Thyroid gland (tissue), 4 donors: Measurements from ENCODE around the gene SLC25A14. TPM values are rescaled to one million over a fixed set of nuclear protein-coding genes. Genes with fewer than 3 reads are reported as not detected.

Source experiments
- DNase-seq, 2 donors: peaks; one replicate each; pipeline ENCODE4 v3.0.0-alpha.2; 2019
- H3K27ac ChIP-seq, 3 donors: fragments of 200-600 bp; sonication (generic); 1 replicate in 2 of 3; 2 replicates in 1 of 3; pipeline ENCODE4 v1.5.1; 2016 to 2019; ENCODE audit warnings: mild to moderate bottlenecking in 1 of 3, moderate library complexity in 1 of 3
- H3K27me3 ChIP-seq: fragments of 200-600 bp; sonication (generic); one replicate; pipeline ENCODE4 v1.5.1; 2019
- H3K36me3 ChIP-seq, 2 donors: fragments of 200-600 bp; sonication (generic); one replicate each; pipeline ENCODE4 v1.5.1; 2016 to 2019
- H3K4me1 ChIP-seq, 2 donors: fragments of 200-600 bp; sonication (generic); one replicate each; pipeline ENCODE4 v1.5.1; 2017 to 2019
- H3K4me3 ChIP-seq, 3 donors: fragments of 200-600 bp; sonication (generic); replicated peaks in 1 of 3; 1 replicate in 2 of 3; 2 replicates in 1 of 3; pipeline ENCODE4 v1.5.1; 2016; ENCODE audit warnings: mild to moderate bottlenecking in 1 of 3
- H3K9me3 ChIP-seq: fragments of 200-600 bp; sonication (generic); one replicate; pipeline ENCODE4 v1.5.1; 2017
- POLR2A ChIP-seq, 2 donors: fragments of 450-650 bp; IDR thresholded peaks; one replicate each; pipeline ENCODE4 v1.6.1; 2017; ENCODE audit warnings: antibody characterized with exemption in 2 of 2, mild to moderate bottlenecking in 2 of 2, moderate library complexity in 1 of 2
- WGBS, 2 donors: methylation state at CpG; one replicate each; pipeline ENCODE4 v1.1.5; 2017; 5-methylcytosine and 5-hydroxymethylcytosine counted together
- intact Hi-C: fragments of 100-400 bp; cut with DNase I; formaldehyde crosslinking; loops from one replicate; pipeline ENCODE4 v1.15.1; 2023
- total RNA-seq, 4 donors: library from RNA; depleted of rRNA; stranded (reverse); fragments of >200 nt; gene quantifications; one replicate each; pipeline ENCODE4 v1.2.3, GENCODE V29; 2016
- TF ChIP-seq, protein P1 (sequence below), 6 experiments: fragments of 200-600 bp in 3 of 6; fragments of 450-650 bp in 3 of 6; sonication (generic) in 3 of 6; IDR thresholded peaks; one replicate each; pipeline ENCODE4 v1.5.1; 2016 to 2019; ENCODE audit warnings: antibody characterized with exemption in 6 of 6, mild to moderate bottlenecking in 2 of 6, inconsistent platforms in 1 of 6, moderate library complexity in 1 of 6

SLC25A14 gene, protein sequence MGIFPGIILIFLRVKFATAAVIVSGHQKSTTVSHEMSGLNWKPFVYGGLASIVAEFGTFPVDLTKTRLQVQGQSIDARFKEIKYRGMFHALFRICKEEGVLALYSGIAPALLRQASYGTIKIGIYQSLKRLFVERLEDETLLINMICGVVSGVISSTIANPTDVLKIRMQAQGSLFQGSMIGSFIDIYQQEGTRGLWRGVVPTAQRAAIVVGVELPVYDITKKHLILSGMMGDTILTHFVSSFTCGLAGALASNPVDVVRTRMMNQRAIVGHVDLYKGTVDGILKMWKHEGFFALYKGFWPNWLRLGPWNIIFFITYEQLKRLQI
- total RNA-seq: 10 to 100 TPM in 3 of 4 donors, 1 to 10 TPM in 1; 9.7 to 22.7 (median 14.1) TPM

DNA sequence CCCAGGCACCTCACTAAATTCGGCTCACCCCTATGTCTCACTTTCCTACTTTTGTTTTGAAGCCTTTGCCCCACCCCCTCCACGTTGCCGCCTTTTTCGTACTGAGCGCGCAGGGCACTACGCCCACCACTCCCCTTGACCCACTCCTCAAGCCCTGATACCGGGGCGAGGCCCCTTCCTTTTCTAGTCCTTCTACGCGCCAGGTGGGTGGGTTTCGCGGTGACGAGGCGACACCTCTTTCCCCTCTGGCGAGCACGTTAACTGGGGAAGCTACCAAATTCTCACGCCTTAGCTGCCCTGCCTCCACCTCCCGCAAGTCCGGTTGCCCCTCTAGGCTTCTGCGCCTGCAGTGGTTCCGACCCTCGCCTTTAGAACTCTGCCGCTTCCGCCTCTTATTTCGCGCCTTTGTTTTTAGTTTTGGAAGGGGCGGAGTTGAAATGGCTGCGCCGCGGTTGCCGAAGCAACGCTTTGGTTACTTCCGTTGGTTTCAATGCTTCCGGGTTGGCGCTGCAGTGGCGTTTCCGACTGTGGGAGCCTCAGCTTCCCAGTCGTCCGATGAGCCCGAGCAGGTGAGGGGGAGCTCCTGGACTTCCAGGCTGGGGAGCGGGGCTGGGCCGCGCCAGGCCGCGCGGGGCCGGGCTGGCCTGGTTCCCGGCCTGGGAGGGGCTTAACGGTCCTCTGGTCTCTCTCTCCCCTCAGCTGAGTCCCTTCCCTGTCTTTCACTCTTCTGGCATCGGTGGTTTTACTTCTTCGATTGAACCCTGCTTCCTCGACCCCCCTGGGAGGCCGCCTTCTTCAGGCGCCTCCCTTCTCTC lies at the start of gene SLC25A14:
Gene SLC25A14, plus strand, starts transcription at position 512 of the 815 bp plus-strand sequence. CDS start 360 bp downstream, outside the sequence.
- intact Hi-C loops: no loop called here
- H3K9me3 ChIP-seq: no peaks in the 10 kb centered on the region
- H3K4me3 ChIP-seq: peak within 1 kb of the TSS; percentile 20 to 60 (median 35)
- TF ChIP-seq POLR2A (IDR thresholded peaks at IDR 0.05): peak in 1 of 2 donors; percentile 59
- TF ChIP-seq, protein P1, sequence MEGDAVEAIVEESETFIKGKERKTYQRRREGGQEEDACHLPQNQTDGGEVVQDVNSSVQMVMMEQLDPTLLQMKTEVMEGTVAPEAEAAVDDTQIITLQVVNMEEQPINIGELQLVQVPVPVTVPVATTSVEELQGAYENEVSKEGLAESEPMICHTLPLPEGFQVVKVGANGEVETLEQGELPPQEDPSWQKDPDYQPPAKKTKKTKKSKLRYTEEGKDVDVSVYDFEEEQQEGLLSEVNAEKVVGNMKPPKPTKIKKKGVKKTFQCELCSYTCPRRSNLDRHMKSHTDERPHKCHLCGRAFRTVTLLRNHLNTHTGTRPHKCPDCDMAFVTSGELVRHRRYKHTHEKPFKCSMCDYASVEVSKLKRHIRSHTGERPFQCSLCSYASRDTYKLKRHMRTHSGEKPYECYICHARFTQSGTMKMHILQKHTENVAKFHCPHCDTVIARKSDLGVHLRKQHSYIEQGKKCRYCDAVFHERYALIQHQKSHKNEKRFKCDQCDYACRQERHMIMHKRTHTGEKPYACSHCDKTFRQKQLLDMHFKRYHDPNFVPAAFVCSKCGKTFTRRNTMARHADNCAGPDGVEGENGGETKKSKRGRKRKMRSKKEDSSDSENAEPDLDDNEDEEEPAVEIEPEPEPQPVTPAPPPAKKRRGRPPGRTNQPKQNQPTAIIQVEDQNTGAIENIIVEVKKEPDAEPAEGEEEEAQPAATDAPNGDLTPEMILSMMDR (IDR thresholded peaks at IDR 0.05): no peak
- DNase-seq: peak; percentile 80 to 82
- H3K27me3 ChIP-seq: no peaks in the 10 kb centered on the region
- peak within 1 kb of the TSS in 1 of 3 donors; percentile 13 for H3K27ac ChIP-seq
- H3K36me3 ChIP-seq: no peaks in the 10 kb centered on the region
- H3K4me1 ChIP-seq: no peaks in the 10 kb centered on the region
- WGBS, 2 donors: 1% methylated on average over 28 to 46 of the region's 55 CpGs

DNA sequence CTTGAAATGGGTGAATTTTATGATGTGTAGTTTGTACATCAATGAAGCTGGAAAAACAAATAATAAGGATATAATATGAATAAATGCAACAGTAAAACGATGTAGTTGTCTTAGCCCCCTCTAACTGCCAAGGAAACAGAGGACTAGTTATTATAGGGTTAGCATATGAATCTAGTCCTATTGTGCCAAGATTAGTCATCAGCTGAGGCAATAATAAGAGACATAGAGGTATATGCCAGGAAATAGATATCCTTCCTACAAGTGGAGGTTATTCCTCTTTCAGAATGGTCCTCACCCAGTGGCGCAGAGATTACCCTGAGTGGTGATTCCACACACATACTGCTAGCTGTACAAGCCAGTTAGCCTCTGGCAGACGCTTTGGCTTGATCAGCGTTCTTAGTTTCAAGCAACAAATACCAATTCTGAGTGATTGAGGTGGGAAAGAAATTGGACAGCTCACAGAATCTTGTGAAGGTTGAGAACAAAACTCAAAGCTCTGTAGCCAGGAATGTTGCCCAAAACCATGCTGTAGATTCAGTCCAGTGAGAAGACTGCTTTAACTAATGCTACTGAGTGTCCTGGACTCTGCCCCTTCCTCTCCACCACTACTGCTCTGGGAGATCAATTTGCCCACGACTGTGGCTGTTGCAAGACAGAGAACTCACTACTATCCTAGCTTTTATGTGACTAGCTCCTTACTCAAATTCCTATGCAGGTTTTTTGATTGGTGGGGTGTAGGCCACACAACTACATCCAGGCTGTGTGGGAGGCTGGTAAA lies 44.0 kb upstream of the SLC25A14 start:
- 70 to 78% methylated on average over 5 of the region's 5 CpGs for WGBS, 2 donors

GRCh38 chrX:130296297-130296678 lies 43.4 kb upstream of the SLC25A14 start:
- Histone ChIP-seq H3K27ac (no peak overlapping the region), H3K4me1 (no peaks in the 10 kb centered on the region), H3K9me3 (no peaks in the 10 kb centered on the region), H3K4me3 (no peak overlapping the region), H3K27me3 (no peaks in the 10 kb centered on the region), H3K36me3 (no peaks in the 10 kb centered on the region)
- no peak for TF ChIP-seq POLR2A (IDR thresholded peaks at IDR 0.05)
- TF ChIP-seq, protein P1 (IDR thresholded peaks at IDR 0.05): no peak
- DNase-seq: no peak
- intact Hi-C loops: no loop called here
- WGBS, 2 donors: 82 to 90% methylated on average over 3 of the region's 3 CpGs

More for the DNA sequence above, 44.0 kb upstream of the SLC25A14 start:
- Histone ChIP-seq H3K27ac (no peak overlapping the region), H3K36me3 (no peaks in the 10 kb centered on the region), H3K27me3 (no peaks in the 10 kb centered on the region), H3K4me1 (no peaks in the 10 kb centered on the region), H3K4me3 (no peak overlapping the region), H3K9me3 (no peaks in the 10 kb centered on the region)
- no peak for DNase-seq
- intact Hi-C loops: no loop called here
- TF ChIP-seq POLR2A (IDR thresholded peaks at IDR 0.05): no peak
- TF ChIP-seq, protein P1 (IDR thresholded peaks at IDR 0.05): no peak

DNA sequence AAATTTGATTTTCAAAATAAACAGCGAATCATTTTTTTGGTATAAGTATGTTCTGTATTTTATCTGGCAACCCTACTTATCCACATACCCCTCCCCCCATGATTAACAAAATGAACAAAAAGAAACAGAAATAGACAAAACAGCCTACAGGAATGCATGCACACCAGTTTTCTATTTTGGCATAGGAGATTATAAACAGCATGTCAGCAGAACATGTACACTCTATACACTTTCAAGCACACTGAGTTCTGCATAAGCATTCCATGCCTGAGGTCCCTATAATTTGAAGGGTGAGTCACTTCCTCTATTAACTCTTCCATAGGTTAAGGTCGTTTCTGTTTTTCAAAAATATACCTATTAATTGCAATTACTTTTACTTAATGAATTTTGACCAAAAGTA lies 43.0 kb upstream of the SLC25A14 start:
- intact Hi-C loops: no loop called here
- H3K4me3 ChIP-seq: no peak overlapping the region
- H3K4me1 ChIP-seq: no peaks in the 10 kb centered on the region
- TF ChIP-seq POLR2A (IDR thresholded peaks at IDR 0.05): no peak
- TF ChIP-seq, protein P1 (IDR thresholded peaks at IDR 0.05): no peak
- H3K27ac ChIP-seq: no peak overlapping the region
- no peaks in the 10 kb centered on the region for H3K36me3 ChIP-seq
- DNase-seq: no peak
- 55 to 76% methylated on average over 2 of the region's 2 CpGs for WGBS, 2 donors
- H3K9me3 ChIP-seq: no peaks in the 10 kb centered on the region
- no peaks in the 10 kb centered on the region for H3K27me3 ChIP-seq
